GM12872 (cell line): ENCODE results near the gene PLCL1.

Experiments
- TF ChIP-seq, protein P1 (sequence below): IDR thresholded peaks from 3 replicates; pipeline ENCODE4 v1.5.1; 2011; ENCODE audit warnings: low read depth, mild to moderate bottlenecking, low read length, moderate library complexity; ENCODE audit not compliant: insufficient read depth

PLCL1 gene

DNA sequence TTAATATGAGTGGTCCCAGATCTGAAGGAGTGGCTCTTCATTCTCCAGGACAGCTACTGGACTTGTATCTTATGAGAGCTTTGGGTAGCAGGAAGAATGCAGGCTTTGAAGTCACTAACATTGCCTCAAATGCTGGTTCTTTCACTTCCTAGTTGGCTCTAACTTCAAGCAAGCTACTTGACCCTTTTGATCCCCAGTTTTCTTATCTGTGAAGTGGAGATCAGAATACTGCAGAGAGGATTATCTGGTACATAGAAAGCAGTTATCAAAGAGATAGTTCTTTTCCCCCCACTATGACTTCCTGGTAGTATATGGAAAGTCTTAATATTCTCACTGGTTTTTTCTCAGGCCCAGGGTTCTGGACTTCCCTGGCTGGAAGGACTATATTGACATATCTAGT lies 3.4 kb upstream of the PLCL1 start:
- TF ChIP-seq, protein P1, sequence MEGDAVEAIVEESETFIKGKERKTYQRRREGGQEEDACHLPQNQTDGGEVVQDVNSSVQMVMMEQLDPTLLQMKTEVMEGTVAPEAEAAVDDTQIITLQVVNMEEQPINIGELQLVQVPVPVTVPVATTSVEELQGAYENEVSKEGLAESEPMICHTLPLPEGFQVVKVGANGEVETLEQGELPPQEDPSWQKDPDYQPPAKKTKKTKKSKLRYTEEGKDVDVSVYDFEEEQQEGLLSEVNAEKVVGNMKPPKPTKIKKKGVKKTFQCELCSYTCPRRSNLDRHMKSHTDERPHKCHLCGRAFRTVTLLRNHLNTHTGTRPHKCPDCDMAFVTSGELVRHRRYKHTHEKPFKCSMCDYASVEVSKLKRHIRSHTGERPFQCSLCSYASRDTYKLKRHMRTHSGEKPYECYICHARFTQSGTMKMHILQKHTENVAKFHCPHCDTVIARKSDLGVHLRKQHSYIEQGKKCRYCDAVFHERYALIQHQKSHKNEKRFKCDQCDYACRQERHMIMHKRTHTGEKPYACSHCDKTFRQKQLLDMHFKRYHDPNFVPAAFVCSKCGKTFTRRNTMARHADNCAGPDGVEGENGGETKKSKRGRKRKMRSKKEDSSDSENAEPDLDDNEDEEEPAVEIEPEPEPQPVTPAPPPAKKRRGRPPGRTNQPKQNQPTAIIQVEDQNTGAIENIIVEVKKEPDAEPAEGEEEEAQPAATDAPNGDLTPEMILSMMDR = no peak

DNA sequence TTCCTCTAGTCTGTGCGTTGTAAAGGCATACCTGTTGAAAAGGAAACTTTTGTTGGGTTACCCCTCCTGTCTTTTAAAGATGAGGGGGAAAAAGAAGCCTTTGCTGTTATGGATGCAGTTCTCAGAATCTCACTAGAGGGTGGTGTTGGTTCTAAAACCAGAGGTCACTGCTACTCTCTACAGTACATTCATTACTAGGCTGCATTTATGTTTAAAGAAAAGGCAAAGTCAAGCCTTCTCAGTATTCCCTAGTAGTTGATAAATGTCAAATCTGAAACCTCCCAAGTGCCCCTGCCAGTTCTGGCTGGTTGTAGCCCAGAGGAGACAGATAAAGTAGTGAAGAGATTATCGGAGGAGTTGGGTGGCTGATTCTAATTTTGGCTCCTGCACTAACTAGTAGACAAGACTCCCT lies 1.4 kb upstream of the PLCL1 start:
- TF ChIP-seq, protein P1 = peak; percentile 74

DNA sequence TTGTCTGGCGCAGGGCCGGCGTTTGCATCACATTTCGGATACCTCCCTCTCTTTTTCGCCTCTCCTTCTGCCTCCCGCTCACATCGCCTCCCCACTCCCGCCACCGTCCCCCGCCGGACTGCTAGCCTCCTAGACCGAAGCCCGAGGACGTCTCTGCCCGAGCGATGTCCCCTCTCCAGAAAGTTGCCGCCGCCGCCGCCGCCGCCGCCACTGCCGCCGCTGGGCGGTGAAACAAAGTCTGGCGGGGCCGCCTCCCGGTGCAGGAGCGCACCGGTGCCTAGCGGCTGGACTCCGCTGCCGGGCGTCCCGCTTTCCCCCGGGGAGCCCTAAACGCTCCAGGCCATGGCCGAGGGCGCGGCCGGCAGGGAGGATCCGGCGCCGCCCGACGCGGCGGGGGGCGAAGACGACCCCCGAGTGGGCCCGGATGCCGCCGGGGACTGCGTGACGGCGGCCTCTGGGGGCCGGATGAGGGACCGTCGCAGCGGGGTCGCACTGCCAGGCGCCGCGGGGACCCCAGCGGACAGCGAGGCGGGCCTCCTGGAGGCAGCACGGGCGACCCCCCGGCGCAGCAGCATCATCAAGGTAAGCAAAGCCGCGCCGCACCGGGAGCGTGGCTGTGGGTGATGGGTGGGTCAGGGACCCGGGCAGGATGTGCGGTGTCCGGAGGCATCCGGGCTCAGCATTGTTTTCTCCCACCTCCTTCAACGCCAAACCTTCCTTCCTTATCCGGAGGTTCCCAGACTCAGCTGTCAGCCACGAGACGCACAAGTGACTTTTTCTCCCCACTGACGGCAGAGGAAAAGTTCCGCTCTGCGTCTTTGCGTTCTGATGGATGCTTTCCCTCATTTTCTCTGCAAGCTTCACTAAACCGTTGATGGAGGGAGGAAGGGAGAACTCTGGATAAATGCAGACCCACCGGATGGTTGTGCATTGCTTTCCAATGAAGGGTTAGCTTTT lies 643 bp downstream of the PLCL1 start:
- TF ChIP-seq, protein P1 = peak; percentile 2; the same call in 1 of the 3 replicates

DNA sequence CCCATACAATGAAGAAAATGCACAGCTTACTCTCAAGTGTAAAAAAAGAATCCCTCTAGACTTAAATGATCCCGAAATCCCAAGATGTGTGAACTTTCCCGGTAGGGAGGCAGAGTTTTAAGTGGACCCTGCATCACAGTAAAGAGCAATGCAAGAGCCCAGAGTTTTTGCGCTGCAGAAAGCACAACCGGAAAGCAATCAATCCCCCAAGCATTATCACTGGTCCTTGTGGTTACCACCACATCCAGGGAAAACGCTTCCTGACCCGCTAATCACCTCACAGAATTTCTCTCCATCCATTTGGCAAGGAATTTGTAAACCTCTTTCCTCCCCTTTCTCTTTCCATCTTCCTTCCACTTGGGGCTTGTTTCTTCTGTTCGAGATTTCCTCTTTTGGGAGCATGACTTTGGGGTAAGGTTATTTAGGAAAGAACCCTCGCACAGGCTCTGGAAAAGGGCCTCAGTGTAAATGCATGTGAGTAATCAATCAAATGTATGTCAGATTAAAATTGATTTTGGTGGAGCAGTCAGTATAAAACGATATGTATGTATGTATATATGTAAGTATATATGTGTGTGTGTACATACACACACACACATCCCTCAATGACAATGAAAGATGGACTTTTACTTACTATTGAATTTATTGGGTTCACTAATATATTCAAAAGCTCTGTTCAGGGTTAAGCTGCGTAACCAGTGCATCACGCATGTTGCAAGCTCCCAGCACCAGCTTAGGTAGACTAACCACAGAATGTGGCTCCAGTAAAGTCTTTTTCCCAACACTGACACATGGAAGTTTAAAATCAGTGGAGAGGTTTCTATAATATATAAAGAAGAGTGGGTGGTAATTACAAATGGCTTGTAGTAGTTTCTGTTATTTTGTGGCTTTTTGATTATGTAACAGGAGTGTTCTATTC lies 1.6 kb downstream of the PLCL1 start:
- TF ChIP-seq, protein P1 = no peak

GRCh38 chr2:197809064-197809463 lies 4.7 kb downstream of the PLCL1 start:
- TF ChIP-seq, protein P1 = no peak

DNA sequence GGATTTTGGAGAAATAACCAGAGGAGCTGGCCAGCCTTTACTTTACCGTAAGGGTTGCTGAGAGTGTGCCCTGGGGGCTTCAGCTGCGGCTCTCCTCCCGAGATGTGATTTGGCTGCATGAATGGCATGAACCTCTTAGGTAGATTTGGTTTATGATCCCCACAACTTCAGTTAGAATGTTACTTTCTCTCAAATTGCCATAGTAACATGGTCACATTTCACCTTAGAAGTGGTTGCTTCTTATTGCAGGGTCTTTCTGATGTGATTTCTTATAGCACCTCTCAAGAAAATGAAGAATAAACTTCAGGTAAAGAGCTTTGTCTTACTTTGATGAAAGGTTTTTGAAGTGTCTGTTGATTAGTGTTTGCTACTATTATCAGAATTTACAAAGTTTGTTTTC lies 5.6 kb downstream of the PLCL1 start:
- TF ChIP-seq, protein P1 = no peak

DNA sequence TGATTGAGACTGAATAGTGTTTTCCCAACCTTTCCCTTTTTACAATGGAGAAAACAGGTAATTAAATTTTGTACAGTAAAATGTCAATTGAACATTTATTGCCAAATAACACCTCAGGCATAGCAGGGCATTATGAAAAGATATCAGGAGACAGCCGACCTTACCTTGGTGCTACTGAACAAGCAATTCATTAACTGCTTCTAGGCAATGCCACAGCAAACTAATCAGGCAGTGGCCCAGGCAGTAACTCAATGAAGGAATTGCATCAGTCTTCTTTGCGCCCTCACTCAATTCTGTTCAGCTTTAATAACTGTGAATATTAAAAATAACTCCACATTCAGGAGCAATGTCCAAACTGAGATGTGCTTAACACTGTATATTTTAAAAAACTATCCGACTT lies 6.1 kb downstream of the PLCL1 start:
- TF ChIP-seq, protein P1 = no peak
